ENCODE data around the gene UNC13A.

- no peak for TF ChIP-seq CTCF (IDR thresholded peaks at IDR 0.05; ENCODE audit: insufficient read depth, low read depth, low read length)
- TF ChIP-seq EZH2 (IDR thresholded peaks at IDR 0.05; ENCODE audit: insufficient read depth, low read length) = no peak
Observed at GRCh38 chr19:17601683-17602082, 86.5 kb downstream of the UNC13A start.
